Activated naive CD8-positive, alpha-beta T cell treated with anti-CD3 and anti-CD28 coated beads, Interleukin-2, amount 10 ng/mL, durations not matched to agents 7 days and 5 days (primary cell): ENCODE data around the gene LRP2. TPM values are rescaled to one million over a fixed set of nuclear protein-coding genes. Genes with fewer than 3 reads are reported as not detected.

Source experiments
- ATAC-seq: fragments of 150-1000 bp; cut with Tn5 transposase; one replicate; pipeline ENCODE4 v1.10.0; 2021; ENCODE audit warnings: low read depth, moderate library complexity
- POLR2A ChIA-PET: fragments of 350-600 bp; sonication (Branson Sonifier 250); formaldehyde crosslinking; loops from one replicate; lab custom pipeline; 2021; ENCODE audit warnings: antibody characterized with exemption; lab: Charles Lee
- DNase-seq: peaks from one replicate; pipeline ENCODE4 v3.0.0; 2021
- H3K27ac Mint-ChIP-seq: one replicate; pipeline ENCODE4 v1.8.0; 2022; ENCODE audit warnings: mild to moderate bottlenecking, mixed read lengths
- H3K27me3 Mint-ChIP-seq: one replicate; pipeline ENCODE4 v1.8.0; 2022; ENCODE audit warnings: mild to moderate bottlenecking, moderate library complexity, mixed read lengths
- H3K36me3 Mint-ChIP-seq: one replicate; pipeline ENCODE4 v1.8.0; 2021; ENCODE audit warnings: mild to moderate bottlenecking, mixed read lengths
- H3K4me1 Mint-ChIP-seq: one replicate; pipeline ENCODE4 v1.8.0; 2021; ENCODE audit warnings: mixed read lengths
- H3K4me3 Mint-ChIP-seq: one replicate; pipeline ENCODE4 v1.8.0; 2022; ENCODE audit warnings: mild to moderate bottlenecking, moderate library complexity, mixed read lengths
- H3K9me3 Mint-ChIP-seq: one replicate; pipeline ENCODE4 v1.8.0; 2021; ENCODE audit warnings: mixed read lengths
- total RNA-seq, 2 experiments: library from RNA; stranded (reverse); gene quantifications; one replicate each; pipeline ENCODE4 v1.2.3, GENCODE V29; 2021

Gene LRP2
- total RNA-seq, 2 experiments from 2014 or later, result 0.40 to 0.47 TPM

DNA sequence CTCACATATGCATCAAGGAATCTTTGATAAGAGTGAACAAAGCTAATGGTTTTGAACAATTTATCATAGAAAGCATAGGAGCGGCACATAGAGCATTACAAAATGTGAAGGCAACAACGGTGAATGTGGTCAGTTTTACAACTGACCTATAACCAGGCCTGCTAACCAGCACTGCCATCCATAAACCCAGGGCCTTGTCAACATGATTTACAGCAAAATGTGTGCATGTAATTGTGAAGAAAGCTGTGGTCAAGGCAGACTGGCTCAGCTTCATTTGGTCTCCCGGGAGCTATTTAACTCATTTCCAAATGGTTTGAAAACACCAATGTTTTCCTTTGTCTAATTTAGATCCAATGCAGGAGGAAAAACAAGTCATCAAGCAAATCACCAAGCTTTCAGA, 173.2 kb downstream of the LRP2 start:
- no peaks in the 10 kb centered on the region for H3K36me3 Mint-ChIP-seq
- POLR2A ChIA-PET, result interaction anchor here (0.6 kb wide), 1 partner anchor 985 kb away, joined by 4 read pairs; no protein-coding TSS in a partner anchor
- no peak overlapping the region for H3K27ac Mint-ChIP-seq
- ATAC-seq (no peak), DNase-seq (no peak)
- H3K4me1 Mint-ChIP-seq, result no peaks in the 10 kb centered on the region
- no peak overlapping the region for H3K4me3 Mint-ChIP-seq
- peaks cover 24% of the 10 kb centered on the region for H3K27me3 Mint-ChIP-seq
- no peaks in the 10 kb centered on the region for H3K9me3 Mint-ChIP-seq

DNA sequence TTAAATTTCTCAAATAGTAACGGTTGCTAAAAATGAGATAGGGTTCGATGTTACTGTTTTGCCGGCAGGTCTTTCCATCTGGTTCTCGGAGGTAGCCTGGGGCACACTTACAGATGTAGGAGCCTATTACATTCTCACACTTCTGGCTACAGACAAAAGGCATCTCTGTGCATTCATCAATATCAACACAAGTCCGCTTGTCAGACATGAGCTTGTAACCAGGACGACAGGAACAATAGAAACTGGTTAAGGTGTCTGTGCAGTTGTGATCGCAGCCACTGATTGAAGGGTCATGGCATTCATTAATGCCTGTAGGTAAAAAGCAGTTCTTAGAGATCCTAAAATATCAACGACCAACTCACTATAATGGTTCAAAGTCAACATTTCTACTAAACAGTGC, 176.6 kb downstream of the LRP2 start:
- DNase-seq (no peak), ATAC-seq (no peak)
- H3K4me1 Mint-ChIP-seq, result no peaks in the 10 kb centered on the region
- POLR2A ChIA-PET, result no interaction called here
- H3K36me3 Mint-ChIP-seq, result no peaks in the 10 kb centered on the region
- H3K9me3 Mint-ChIP-seq, result no peaks in the 10 kb centered on the region
- H3K4me3 Mint-ChIP-seq, result no peak overlapping the region
- peaks cover 29% of the 10 kb centered on the region for H3K27me3 Mint-ChIP-seq
- no peak overlapping the region for H3K27ac Mint-ChIP-seq

DNA sequence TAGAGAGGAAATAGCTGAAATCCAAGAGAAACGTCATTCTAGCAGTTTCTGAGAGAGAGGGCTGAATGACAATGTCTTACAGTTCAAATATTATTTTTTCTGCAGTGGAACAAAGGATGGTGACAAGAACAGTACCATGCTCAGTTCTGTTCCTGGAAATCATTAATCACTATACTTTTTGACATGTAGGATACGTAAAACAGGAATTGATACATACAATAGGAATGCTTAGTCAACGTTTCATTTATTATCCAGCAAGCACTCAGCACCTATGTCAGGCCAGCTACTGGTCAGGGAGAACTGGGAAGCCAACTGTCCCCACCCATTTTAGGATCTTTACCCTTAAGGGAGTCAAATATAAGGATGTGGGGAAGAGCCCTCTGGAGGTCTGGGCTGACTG, 178.3 kb downstream of the LRP2 start:
- POLR2A ChIA-PET, result no interaction called here
- no peak for ATAC-seq
- no peaks in the 10 kb centered on the region for H3K9me3 Mint-ChIP-seq
- DNase-seq, result no peak
- H3K27me3 Mint-ChIP-seq, result peaks cover 17% of the 10 kb centered on the region
- H3K4me3 Mint-ChIP-seq, result no peak overlapping the region
- no peak overlapping the region for H3K27ac Mint-ChIP-seq
- H3K4me1 Mint-ChIP-seq, result no peaks in the 10 kb centered on the region
- no peaks in the 10 kb centered on the region for H3K36me3 Mint-ChIP-seq

- Mint-ChIP-seq H3K27ac (no peak overlapping the region), H3K27me3 (peaks cover 17% of the 10 kb centered on the region), H3K9me3 (no peaks in the 10 kb centered on the region), H3K4me1 (no peaks in the 10 kb centered on the region), H3K36me3 (no peaks in the 10 kb centered on the region), H3K4me3 (no peak overlapping the region)
- POLR2A ChIA-PET, result no interaction called here
- DNase-seq (no peak), ATAC-seq (no peak)
Measured at GRCh38 chr2:169182573-169182972, 179.8 kb downstream of the LRP2 start.

- no peaks in the 10 kb centered on the region for H3K4me1 Mint-ChIP-seq
Measured at GRCh38 chr2:169178804-169179390, 183.4 kb downstream of the LRP2 start.

DNA sequence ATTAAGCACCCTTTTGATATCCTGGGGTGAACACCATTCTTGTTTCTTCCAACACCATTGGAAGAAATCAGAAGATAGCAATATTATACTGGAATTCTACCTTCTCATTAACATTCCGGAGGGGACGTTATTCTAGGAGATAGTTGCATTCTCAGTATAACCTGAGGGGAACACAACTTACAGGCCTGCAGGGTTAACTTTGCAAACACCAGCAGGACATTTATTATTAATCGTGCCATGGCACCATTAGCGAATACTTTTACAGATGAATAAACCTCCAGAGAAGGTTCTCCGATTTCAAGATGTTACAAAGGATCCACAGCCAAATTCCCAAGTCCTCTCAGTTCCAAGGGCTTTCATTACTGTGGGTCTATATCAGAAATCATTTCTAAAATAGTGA, 184.0 kb downstream of the LRP2 start:
- Mint-ChIP-seq H3K4me3 (no peak overlapping the region), H3K4me1 (no peaks in the 10 kb centered on the region), H3K27me3 (peaks cover 23% of the 10 kb centered on the region), H3K36me3 (no peaks in the 10 kb centered on the region), H3K27ac (no peak overlapping the region), H3K9me3 (no peaks in the 10 kb centered on the region)
- POLR2A ChIA-PET, result no interaction called here
- DNase-seq (no peak), ATAC-seq (no peak)

More at GRCh38 chr2:169178804-169179390, 183.4 kb downstream of the LRP2 start:
- POLR2A ChIA-PET, result no interaction called here
- H3K27me3 Mint-ChIP-seq, result peaks cover 23% of the 10 kb centered on the region
- no peak overlapping the region for H3K27ac Mint-ChIP-seq
- H3K36me3 Mint-ChIP-seq, result no peaks in the 10 kb centered on the region
- DNase-seq, result no peak
- no peaks in the 10 kb centered on the region for H3K9me3 Mint-ChIP-seq
- ATAC-seq, result no peak
- no peak overlapping the region for H3K4me3 Mint-ChIP-seq

DNA sequence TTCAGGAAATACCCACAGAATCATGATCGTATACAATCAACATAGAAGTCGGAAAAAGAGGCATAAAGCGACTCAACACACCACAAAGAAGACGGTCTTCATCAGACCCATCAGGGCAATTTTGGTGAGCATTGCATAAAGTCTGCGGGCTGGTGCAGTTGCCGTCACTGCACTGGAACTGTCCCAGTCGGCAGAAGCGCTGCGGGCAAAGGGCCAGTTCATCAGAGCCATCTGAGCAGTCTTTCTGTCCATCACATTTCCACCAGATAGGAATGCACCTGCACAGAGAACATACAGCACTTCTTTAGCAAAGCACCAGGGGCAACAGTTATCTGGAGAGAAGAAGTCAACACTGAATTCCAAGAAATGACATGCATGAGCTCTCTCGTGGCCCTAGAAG, 187.2 kb downstream of the LRP2 start:
- POLR2A ChIA-PET, result no interaction called here
- Mint-ChIP-seq H3K9me3 (no peaks in the 10 kb centered on the region), H3K36me3 (no peaks in the 10 kb centered on the region), H3K4me1 (no peaks in the 10 kb centered on the region), H3K27me3 (peaks cover 21% of the 10 kb centered on the region), H3K27ac (no peak overlapping the region), H3K4me3 (no peak overlapping the region)
- ATAC-seq (no peak), DNase-seq (no peak)

DNA sequence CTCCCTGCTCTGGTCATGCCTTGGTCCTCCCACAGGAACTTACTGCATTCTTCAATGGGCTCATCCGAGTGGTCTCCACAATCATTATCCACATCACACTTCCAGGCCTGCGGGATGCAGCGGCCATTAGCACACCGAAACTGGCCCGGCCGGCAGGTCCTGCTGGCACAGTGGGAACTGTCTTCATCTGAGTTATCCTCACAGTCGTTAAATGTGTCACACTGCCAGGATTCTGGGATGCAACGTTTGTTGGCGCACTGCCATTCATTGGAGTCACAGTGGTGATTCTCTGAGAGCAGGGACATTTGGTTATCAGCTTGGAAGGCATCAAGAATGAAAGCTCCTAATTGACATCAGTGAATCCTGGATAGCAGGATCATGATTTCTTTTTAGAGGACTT, 188.5 kb downstream of the LRP2 start:
- POLR2A ChIA-PET, result no interaction called here
- no peak for ATAC-seq
- no peak overlapping the region for H3K4me3 Mint-ChIP-seq
- H3K27me3 Mint-ChIP-seq, result peaks cover 21% of the 10 kb centered on the region
- no peak overlapping the region for H3K27ac Mint-ChIP-seq
- H3K9me3 Mint-ChIP-seq, result no peaks in the 10 kb centered on the region
- no peaks in the 10 kb centered on the region for H3K4me1 Mint-ChIP-seq
- H3K36me3 Mint-ChIP-seq, result no peaks in the 10 kb centered on the region
- DNase-seq, result no peak

GRCh38 chr2:169172914-169173313, 189.4 kb downstream of the LRP2 start:
- POLR2A ChIA-PET, result no interaction called here
- ATAC-seq (no peak), DNase-seq (no peak)
- H3K27me3 Mint-ChIP-seq, result peaks cover 19% of the 10 kb centered on the region
- no peaks in the 10 kb centered on the region for H3K36me3 Mint-ChIP-seq
- H3K4me3 Mint-ChIP-seq, result no peak overlapping the region
- peaks cover 2% of the 10 kb centered on the region for H3K9me3 Mint-ChIP-seq
- H3K27ac Mint-ChIP-seq, result no peak overlapping the region
- H3K4me1 Mint-ChIP-seq, result no peaks in the 10 kb centered on the region

GRCh38 chr2:169172151-169172735, 190.1 kb downstream of the LRP2 start:
- no peak for ATAC-seq
- H3K27me3 Mint-ChIP-seq, result peaks cover 15% of the 10 kb centered on the region

DNA sequence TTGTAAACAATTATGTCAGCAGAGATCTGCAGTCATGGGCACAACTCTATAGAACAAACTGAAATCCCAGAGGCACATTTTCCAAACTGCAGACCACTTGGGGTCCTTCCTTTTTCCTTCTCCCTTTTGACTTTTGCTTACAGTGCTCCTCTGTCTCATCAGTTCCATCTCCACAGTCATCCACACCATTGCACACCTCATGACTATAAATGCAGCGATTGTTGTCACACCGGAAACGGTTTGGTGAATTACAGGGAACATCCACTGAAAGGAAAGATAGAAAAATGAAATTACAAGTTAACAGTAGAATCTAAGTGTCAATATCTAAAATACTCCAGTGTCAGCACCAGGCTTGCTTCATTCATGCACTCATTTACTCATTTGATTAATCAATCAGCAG, 196.5 kb downstream of the LRP2 start:
- ATAC-seq (no peak), DNase-seq (no peak)
- no peaks in the 10 kb centered on the region for H3K4me1 Mint-ChIP-seq
- no peak overlapping the region for H3K4me3 Mint-ChIP-seq
- peaks cover 12% of the 10 kb centered on the region for H3K27me3 Mint-ChIP-seq
- POLR2A ChIA-PET, result no interaction called here
- no peak overlapping the region for H3K27ac Mint-ChIP-seq
- peaks cover 2% of the 10 kb centered on the region for H3K9me3 Mint-ChIP-seq
- no peaks in the 10 kb centered on the region for H3K36me3 Mint-ChIP-seq

More at GRCh38 chr2:169172151-169172735, 190.1 kb downstream of the LRP2 start:
- no peaks in the 10 kb centered on the region for H3K36me3 Mint-ChIP-seq
- DNase-seq, result no peak
- no peak overlapping the region for H3K4me3 Mint-ChIP-seq
- no peak overlapping the region for H3K27ac Mint-ChIP-seq
- no peaks in the 10 kb centered on the region for H3K4me1 Mint-ChIP-seq
- POLR2A ChIA-PET, result no interaction called here
- peaks cover 2% of the 10 kb centered on the region for H3K9me3 Mint-ChIP-seq

GRCh38 chr2:169164311-169164710, 198.0 kb downstream of the LRP2 start:
- Mint-ChIP-seq H3K4me3 (no peak overlapping the region), H3K27ac (no peak overlapping the region), H3K27me3 (peaks cover 17% of the 10 kb centered on the region), H3K36me3 (no peaks in the 10 kb centered on the region), H3K9me3 (peaks cover 2% of the 10 kb centered on the region), H3K4me1 (no peaks in the 10 kb centered on the region)
- DNase-seq (no peak), ATAC-seq (no peak)
- POLR2A ChIA-PET, result no interaction called here

DNA sequence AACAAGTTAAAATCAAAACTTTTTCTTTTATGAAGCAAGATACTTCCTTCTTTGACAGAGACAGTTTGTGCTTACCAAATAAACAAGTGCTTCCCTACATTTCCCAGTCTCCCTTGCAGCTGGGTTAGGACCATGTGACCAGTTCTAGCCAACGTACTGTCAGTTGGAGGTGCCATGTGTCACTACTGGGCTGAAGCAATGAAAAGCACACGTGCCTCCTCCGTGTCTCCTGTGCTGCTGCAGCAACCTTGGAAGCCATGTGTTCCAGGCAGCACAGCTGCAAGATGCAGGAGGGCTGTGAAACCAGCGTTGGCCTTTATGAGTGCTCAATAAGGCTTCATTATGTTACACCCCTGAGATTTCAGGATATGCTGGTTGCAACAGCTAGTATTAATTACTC, 199.7 kb downstream of the LRP2 start:
- no peaks in the 10 kb centered on the region for H3K9me3 Mint-ChIP-seq
- peaks cover 25% of the 10 kb centered on the region for H3K27me3 Mint-ChIP-seq
- no peak overlapping the region for H3K27ac Mint-ChIP-seq
- H3K4me3 Mint-ChIP-seq, result no peak overlapping the region
- no peaks in the 10 kb centered on the region for H3K36me3 Mint-ChIP-seq
- POLR2A ChIA-PET, result no interaction called here
- ATAC-seq (no peak), DNase-seq (no peak)
- no peaks in the 10 kb centered on the region for H3K4me1 Mint-ChIP-seq

GRCh38 chr2:169160926-169161481, 201.3 kb downstream of the LRP2 start:
- Mint-ChIP-seq H3K4me1 (no peaks in the 10 kb centered on the region), H3K36me3 (no peaks in the 10 kb centered on the region)

More at GRCh38 chr2:169160926-169161481, 201.3 kb downstream of the LRP2 start:
- Mint-ChIP-seq H3K9me3 (no peaks in the 10 kb centered on the region), H3K27me3 (peaks cover 21% of the 10 kb centered on the region), H3K4me3 (no peak overlapping the region), H3K27ac (no peak overlapping the region)
- ATAC-seq (no peak), DNase-seq (no peak)
- POLR2A ChIA-PET, result no interaction called here
